HG03575 (cell line): ENCODE measurements around the gene GNAZ.
"Not testable (repeated sequence)": the region's sequence is repeated elsewhere in the genome, so short reads cannot be mapped to it uniquely, and the experiment has no call there.

Experiments used
- ATAC-seq: cut with Tn5 transposase; IDR thresholded peaks from one replicate; pipeline ENCODE4 v1.9.1; 2021; ENCODE audit not compliant: unreplicated experiment, insufficient number of reproducible peaks, low FRiP score; ENCODE audit errors: extremely low read depth

GNAZ gene

GRCh38 chr22:23124611-23125511 is 54.5 kb downstream of the GNAZ start:
- ATAC-seq: no peak

DNA sequence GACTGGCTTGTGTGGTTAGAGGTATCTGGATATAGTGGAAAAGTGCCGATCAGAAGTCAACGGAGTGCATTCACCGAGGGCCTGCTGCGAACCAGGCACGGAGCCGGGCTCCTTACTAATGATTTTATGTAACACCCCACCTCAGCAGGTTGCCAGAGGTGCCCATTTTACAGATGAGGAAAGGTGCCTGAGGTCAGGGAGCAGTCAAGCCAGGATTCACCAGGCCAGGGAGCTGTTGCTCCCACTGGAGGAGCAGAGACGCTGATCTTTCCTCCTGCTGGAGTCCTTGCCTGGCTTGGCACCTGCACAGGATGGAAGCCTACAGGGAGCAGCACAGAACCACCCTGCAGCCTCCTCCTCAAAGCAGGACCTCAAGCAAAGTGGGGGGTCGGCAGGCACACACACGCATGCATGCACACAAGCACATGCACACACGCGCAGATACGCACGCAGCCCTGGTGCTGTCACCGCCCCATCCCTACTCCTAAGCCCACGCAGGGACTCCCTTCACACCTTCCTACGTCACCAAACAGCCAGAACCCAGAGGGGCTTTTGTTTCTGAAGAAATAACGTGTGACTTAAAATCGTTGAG is 55.3 kb downstream of the GNAZ start:
- ATAC-seq: no peak

- ATAC-seq: no peak
Measured at GRCh38 chr22:23126165-23127054, 56.1 kb downstream of the GNAZ start.

- no peak for ATAC-seq
Measured at GRCh38 chr22:23127055-23127756, 56.9 kb downstream of the GNAZ start.

DNA sequence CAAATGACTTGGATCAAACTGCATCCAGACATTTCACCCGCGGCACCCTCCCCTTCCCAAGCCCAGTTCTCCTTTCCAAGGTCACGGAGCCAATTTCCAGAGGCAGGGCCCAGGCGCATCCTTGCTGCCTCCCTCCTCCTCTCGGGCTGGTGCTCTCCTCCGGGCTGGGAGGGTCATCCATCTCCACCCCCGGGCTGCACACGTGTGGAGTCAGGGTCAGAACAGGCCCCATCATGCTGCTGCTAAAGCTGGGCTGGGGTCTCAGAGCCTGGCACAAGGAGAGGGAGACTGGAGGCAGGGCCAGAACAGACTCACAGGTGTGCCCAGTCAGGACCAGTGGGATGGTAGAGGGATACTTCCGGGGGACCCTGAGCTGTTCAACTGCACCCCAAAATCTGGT is 57.5 kb downstream of the GNAZ start:
- no peak for ATAC-seq

GRCh38 chr22:23128269-23129108 is 58.2 kb downstream of the GNAZ start:
- ATAC-seq: no peak

- no peak for ATAC-seq
Measured at GRCh38 chr22:23129149-23129548, 58.8 kb downstream of the GNAZ start.

DNA sequence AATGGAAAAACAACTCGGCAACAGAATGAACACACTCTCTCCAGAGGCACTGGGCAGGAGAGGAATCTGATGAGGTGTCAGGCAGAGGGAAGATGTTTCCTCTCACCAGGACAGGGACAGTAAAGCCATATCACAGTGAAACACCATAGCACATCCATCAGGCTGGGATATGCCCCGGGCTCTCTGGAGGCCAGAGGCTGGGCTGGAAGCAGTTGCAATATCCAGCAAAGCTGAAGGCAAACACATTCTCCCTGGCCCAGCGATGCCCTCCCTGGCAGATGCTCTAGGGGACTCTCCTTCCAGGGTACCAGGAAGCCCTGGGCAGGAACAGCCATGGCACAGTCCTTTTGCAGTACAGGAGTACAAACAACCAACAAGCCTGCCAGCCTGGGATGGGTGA is 60.4 kb downstream of the GNAZ start:
- ATAC-seq: no peak

DNA sequence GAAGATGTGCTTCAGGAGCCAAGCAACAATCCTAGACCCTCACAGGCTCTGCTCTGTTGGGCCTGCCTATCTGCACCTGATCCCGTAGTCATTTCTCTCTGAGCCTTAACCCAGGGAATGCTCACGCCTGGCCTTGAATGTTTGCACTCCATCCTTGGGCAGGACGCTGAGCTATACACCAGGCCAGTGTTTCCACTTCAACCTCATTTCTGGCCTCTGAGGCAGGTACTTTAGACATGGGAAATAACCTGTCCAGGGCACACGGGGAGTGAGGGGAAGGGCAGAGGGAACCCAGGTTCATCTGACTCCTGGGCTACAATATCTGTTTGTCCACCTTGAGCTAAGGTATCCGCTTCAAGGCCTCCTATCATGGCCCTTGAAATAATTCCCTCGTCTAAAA is 61.6 kb downstream of the GNAZ start:
- no peak for ATAC-seq

DNA sequence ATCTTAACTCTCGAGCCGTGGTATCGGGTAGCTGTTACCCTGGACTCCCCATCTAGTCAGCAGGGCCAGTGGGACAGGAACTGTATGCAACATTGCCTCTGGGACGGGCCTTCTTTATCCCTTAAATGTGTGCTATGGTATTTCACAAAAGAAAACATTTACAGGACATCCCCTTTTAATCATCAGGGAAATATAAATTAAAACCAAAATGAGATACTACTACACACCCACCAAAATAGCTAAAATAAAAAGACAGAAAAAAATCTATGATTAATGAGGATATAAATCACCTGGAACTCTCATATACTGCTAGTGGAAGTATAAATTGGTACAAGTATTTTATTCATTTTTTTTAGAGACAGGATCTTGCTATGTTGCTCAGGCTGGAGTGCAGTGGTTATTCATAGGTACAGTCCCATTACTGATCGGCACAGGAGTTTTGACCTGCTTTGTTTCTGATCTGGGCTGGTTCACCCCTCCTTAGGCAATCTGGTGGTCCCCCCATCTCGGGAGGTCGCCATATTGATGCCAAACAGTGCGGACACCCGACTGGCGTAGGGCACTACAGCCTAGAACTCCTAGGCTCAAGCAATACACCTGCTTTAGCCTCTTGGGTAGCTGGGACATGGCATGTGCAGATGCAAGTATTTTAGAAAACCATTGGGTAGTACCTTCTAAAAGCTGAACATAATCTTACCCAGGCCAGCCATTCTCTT is 62.2 kb downstream of the GNAZ start:
- ATAC-seq: no peak

- no peak for ATAC-seq
Measured at GRCh38 chr22:23133922-23134321, 63.6 kb downstream of the GNAZ start.

- not testable (repeated sequence) for ATAC-seq
Measured at GRCh38 chr22:23136991-23137390, 66.7 kb downstream of the GNAZ start.

- ATAC-seq: no peak
Measured at GRCh38 chr22:23137468-23137867, 67.1 kb downstream of the GNAZ start.

DNA sequence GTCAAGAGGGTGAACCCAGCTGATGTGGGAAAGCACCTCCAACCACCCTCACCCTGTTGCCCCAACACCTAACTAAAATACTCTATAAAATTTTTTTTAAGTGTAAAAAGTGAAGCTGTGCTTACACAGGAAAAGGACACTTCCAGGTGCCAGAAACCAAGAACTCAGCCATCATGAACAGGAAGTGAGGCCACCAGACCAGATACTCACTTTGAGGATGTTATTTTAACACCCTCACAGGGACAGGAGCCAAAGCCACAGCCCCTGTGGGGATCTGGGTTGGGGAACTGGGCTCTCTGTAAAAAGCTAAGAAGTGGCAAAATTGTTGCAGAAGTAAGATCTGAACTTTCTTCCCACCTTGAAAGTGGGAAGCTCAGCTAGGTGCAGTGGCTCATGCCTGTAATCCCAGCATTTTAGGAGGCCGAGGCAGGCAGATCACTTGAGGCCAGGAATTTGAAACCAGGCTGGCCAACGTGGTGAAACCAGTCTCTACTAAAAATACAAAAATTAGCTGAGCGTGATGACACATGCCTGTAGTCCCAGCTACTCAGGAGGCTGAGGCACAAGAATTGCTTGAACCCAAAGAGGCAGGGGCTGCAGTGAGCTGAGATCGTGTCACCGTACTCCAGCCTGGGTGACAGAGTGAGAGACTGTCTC is 67.7 kb downstream of the GNAZ start:
- ATAC-seq: no peak

GRCh38 chr22:23138584-23139435 is 68.5 kb downstream of the GNAZ start:
- ATAC-seq: no peak

DNA sequence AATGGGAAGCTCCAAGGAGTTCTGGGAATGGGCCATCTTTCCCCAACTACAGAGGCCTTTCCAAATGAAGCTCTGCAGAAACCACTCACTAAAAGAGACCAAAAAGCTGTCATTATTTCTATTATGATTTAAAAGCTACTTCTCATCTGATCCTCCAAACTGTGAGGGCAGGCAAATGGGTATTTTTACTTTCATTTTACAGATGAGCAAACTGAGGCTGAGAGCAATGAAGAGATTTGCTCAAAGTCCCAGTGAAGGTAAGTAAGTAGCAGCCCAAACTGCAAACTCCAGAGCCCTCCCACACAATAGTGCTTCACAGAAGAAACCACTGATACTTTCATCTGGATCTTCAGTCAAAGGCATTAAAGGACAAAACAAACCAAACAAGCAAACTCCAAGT is 70.1 kb downstream of the GNAZ start:
- no peak for ATAC-seq
